ENCODE measurements around the gene LTB4R.

The LTB4R gene

DNA sequence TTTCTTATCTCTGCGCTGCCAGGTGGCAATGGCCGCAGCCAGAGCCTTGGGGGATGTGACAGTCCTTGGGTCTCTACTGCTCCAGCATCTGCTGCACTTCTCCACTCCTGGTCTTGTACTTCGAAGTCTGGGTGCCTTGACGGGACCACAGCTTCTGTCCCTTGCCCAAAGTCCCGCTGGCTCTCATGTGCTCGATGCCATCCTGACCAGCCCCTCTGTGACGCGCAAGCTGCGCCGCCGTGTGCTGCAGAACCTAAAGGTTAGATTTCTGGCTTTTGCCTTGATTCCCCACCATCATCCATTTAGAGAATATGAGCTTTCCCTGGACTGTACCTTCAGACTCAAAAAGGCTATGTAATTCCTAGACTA is 7.3 kb upstream of the LTB4R start:
- no peak for DNase-seq

DNA sequence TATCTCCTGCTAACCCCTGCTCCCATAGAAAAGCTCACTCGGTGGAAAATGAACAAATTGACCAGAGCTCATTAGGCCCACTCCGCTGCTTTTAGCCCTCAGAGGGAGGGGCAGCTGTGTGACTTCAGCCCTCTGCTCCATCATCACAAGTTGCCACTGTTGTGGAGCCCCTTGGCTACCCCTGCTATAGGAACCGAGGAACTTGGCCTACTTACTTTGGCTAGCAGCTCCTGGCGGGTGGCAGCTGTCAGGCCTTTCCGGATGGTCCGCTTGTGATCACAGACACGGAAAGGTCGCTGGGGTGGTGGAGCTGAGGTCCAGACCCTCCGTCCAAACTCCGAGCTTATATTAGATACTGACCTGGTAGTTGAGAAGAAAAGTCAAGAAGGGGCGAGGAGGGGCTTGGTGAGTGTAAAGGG is 4.1 kb upstream of the LTB4R start:
- no peak for DNase-seq

DNA sequence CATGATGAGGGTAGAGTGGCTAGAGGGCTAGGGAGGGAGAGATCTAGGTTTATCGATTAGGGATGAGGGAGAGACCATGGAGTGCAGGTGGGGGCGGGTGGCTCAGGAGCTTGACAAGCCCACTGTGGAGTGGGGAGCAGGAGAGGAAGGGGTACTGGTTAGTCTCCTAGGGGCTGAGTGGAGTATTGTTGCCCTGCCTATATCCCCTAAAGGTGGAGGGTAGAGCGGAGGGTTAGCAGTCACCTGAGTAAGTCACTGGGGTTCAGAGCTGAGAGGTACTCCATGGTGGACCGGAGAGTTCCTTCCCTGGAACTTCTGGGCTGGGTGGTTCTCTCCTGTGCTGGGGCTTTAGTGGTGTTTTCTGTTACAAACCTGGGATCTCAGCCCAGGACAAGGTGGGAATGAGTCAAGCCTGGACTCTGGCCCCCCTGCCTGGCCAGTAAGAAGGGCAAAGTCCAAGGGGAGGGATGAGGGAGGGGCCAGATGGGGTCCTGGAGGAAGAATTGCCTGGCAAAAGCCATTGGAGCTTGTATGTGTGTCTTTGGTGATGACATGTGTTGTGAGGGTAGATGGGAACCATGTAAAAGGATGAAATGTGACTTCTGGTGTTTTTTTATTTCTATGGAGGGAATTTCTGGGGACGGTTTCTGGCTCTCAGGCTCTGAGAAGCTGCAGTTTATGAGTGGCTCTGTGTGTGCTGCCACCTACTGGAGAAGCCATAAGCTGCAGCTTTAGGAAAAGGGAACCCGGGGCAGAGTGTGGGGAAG is 3.5 kb upstream of the LTB4R start, which contains the start of gene CIDEB:
CIDEB (minus strand) TSS at position 403 of the 767 bp plus-strand sequence; CDS start at position 284, 119 bp downstream.
- DNase-seq = peak; percentile 38

DNA sequence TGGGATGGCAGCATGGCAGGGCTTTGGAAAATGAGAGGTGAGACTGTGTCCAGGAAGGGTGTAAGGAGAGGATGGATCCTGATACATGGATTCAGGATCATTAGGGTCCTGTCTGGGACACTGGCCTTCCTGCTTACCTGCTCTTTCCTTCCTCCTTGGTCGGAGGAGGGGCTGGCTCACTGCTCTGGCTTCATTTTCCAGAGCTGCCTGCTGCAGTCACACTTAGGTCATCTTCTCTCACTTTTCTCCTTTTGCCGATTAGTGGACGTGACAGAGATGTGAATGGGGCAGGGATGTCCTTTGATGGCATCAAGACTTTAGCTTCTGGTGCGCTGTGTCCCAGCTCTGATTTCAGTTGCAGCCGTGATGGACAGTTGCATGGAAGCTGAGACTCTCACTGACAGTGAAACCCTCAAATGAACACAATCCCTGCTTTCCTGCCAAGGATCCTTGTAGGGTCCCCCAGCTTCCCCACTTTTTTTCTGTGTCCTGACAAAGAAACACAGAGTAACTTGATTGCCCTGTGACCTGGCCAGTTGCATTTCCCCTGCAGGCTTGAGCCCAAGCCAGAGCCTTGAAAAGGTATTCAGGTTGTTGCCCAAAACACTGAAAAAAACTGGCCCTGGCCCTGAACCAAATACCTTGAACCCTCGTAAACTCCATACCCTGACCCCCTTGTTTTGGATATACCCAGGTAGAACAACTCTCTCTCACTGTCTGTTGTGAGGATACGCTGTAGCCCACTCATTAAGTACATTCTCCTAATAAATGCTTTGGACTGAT is 2.8 kb upstream of the LTB4R start:
- no peak for DNase-seq

DNA sequence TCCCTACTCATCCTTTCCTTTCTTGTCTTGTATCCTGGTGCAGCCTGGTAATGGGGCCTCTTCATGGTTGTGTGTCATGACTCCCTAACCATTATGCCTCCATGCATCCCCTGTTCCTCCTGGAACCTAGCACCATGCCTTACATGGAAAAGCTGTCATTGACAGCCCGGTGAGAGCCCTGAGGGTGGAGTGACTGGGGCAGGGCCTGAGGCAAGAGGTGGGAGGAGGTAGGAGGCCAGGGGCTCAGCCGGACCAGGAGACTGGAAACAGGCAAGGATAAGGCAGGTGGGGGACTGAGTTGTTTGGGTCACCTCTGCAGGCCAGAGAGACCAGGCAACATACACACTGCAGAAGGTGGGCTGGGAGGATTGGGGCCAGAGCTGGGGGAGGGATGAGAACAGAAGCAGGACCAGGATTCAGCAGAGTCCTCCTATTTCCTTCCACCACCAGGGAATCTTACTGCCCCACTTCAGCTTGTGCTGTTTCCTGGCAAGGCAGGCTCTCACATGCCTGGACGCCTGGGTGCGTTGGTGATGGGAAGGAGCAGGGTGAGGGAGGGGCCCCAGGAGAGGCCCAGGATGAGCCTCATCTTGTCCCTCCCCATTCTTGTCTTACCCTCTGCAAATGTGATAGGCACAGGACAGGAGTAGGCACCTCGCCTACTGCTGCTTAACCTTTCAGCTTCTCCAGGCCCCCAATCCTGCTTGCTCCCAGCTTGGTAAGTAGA is 1.6 kb upstream of the LTB4R start, which contains the start of gene LTB4R2:
LTB4R2 (plus strand) TSS at position 603 of the 727 bp plus-strand sequence. CDS start 525 bp downstream, outside the sequence.
- DNase-seq = no peak

DNA sequence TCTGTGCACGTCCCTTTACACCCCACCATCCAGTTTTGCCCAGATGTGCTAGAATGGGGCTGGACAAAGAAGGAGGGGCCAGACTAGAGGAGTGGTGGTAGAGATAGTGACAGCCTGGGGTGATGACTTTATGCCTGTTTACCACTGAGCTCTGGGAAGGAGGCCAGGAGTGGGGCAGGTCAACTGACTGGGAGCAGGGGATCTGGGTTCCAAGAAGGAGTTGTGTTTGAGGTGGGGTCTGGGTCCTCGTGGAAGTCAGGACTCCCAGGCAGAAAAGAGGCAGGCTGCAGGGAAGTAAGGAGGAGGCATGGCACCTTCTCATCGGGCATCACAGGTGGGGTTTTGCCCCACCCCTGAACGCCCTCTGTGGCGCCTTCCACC is 1.0 kb upstream of the LTB4R start:
- no peak for DNase-seq

DNA sequence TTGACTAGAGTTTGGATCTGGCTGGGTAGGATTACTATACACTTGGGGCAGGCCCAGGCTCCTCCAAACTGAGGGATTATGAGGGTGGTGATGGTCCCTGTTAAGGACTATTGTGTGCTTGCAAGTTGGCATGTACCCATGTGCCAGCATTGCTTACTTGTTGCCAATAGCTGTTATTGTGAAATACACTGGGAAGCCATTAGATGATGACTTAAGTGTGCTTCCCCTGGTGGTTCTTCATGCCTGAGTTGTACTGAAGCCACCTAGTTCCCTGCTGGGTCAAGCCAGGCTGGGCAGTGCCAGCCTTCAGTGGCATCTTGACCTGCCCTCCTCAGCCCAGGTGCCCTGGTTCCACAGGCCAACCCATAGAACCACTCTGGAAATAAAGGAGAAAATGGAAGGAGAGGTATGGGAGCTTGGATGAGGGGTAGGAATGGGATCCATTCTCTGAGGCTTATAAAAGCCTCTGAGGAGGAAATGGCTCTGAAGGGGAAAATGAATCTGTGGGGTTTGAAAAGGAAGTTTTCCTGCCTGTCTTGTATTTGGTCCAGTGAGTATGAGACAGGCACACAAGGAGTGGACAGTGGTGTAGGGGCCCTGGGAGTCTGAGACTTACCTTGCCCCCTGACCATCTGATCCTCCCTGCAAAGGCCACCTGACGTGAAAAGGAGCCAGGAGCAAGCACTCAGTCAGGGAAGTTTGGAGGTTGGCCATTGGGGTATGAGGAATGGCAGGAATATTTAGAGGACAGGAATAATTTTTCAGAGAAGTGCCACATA is 724 bp downstream of the LTB4R start:
- DNase-seq = no peak

DNA sequence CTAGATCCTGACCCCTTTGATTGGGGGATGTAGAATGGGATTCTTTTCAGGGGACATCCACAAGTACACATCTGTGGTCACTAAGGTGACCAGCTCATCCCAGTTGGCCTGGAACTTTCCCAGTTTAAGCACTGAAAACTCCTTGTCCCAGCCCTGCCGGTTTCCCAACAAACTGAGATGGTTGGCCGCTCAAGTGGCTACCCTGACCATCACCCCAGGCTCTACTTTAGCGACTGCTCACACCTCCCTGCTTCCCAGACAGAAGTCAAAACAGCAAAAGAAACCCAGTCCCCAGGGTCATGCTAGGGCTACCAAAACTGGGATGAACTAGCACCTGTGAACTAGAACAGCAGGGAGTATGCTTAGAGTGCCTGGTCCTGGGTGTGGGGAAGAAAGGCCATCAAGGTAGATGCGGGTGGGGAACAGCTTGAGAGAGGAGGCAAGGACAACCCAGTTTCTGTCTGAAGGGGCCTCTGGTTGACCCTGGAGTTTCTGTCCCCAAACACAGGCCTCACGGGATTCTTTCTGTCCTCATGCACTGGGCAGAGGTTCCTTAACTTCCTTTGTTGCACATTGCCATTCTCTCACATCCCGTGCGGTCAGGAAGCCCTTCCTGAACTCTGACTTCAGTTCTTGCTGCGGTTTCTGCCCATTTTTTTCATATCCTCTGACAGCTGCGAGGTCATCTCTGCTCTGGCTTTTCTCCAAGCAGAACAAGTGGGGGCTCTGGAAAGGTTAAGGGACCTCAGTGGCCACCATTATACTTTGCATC is 1.6 kb downstream of the LTB4R start:
- DNase-seq = no peak

DNA sequence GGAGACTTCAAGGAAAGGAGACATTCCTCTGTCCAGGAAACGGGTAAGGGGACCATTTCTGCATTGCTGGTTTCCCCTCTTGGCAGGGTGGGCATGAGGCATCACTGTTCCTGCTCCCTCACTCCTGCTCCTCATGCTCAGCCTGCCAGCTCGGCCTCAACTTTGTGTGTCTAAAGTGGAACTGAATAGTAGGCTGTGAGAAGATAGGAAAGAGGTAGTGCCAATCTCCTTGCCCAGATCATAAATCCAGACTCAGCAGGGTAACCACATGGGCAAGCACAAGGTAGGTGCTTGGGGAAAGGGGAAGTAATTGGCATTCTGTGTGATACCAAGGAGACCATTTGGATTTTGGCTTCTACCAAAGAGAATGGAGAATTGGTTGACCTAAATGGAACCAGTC is 2.6 kb downstream of the LTB4R start:
- DNase-seq = no peak

DNA sequence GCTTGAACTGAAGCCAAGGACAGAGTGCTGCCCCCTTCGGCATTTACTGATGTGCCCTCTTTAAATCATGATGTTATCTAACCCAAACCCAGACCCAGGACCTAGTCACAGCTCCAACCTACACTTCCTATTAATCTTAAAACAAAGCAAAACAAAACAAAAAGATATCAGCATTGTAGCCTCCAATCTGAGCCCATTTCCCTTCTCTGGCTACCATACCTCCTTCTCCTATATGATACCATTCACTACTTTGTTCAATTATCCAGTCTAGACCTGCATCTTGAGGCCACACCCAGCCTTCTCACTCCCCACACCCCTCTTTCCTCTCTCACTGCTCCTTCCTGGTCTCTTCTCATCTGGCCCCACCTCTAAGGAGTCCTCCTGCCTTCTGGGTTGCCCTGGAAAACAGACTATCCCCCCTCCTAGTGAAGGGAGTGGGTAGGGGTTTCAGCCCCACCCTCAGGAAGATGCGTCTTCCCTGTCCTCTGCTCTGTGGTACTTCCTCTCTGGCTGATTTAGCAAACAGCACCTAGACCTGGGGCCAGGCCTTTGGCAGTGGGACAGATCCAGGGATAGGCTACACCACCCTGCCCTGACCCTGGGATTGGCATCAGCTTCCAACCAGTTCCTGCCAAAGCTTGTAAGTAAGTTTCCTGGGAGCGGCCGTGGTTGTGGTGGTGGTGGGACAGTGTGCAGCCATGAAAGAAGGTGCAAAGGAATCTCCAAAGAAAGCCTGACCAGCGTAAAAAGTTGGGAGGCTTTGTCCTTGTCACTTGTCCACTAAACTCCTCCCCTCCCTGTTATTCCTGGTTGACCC is 3.3 kb downstream of the LTB4R start:
- DNase-seq = no peak

DNA sequence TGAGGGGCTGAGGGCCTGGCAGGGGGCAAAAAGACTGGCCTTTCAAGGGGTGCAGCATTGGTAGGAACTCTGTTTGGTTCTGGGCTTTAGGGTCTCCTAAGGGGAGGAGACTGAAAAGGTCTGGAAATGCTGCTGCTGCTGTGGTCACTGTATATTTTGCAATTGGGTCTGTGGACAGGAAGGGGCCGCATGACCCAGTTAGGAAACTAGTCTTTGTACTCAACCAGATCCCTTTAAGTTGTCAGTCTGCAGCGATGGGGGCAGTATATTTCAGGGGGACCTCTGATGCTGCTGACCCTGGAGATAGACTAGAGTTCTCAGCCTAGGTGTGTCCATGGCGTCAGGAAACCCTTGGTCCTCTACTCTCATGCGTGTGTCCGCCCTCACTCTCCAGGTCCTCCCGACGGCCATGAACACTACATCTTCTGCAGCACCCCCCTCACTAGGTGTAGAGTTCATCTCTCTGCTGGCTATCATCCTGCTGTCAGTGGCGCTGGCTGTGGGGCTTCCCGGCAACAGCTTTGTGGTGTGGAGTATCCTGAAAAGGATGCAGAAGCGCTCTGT is 4.0 kb downstream of the LTB4R start:
- no peak for DNase-seq

DNA sequence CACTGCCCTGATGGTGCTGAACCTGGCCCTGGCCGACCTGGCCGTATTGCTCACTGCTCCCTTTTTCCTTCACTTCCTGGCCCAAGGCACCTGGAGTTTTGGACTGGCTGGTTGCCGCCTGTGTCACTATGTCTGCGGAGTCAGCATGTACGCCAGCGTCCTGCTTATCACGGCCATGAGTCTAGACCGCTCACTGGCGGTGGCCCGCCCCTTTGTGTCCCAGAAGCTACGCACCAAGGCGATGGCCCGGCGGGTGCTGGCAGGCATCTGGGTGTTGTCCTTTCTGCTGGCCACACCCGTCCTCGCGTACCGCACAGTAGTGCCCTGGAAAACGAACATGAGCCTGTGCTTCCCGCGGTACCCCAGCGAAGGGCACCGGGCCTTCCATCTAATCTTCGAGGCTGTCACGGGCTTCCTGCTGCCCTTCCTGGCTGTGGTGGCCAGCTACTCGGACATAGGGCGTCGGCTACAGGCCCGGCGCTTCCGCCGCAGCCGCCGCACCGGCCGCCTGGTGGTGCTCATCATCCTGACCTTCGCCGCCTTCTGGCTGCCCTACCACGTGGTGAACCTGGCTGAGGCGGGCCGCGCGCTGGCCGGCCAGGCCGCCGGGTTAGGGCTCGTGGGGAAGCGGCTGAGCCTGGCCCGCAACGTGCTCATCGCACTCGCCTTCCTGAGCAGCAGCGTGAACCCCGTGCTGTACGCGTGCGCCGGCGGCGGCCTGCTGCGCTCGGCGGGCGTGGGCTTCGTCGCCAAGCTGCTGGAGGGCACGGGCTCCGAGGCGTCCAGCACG is 4.7 kb downstream of the LTB4R start:
- no peak for DNase-seq

DNA sequence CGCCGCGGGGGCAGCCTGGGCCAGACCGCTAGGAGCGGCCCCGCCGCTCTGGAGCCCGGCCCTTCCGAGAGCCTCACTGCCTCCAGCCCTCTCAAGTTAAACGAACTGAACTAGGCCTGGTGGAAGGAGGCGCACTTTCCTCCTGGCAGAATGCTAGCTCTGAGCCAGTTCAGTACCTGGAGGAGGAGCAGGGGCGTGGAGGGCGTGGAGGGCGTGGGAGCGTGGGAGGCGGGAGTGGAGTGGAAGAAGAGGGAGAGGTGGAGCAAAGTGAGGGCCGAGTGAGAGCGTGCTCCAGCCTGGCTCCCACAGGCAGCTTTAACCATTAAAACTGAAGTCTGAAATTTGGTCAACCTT is 5.3 kb downstream of the LTB4R start:
- no peak for DNase-seq

DNA sequence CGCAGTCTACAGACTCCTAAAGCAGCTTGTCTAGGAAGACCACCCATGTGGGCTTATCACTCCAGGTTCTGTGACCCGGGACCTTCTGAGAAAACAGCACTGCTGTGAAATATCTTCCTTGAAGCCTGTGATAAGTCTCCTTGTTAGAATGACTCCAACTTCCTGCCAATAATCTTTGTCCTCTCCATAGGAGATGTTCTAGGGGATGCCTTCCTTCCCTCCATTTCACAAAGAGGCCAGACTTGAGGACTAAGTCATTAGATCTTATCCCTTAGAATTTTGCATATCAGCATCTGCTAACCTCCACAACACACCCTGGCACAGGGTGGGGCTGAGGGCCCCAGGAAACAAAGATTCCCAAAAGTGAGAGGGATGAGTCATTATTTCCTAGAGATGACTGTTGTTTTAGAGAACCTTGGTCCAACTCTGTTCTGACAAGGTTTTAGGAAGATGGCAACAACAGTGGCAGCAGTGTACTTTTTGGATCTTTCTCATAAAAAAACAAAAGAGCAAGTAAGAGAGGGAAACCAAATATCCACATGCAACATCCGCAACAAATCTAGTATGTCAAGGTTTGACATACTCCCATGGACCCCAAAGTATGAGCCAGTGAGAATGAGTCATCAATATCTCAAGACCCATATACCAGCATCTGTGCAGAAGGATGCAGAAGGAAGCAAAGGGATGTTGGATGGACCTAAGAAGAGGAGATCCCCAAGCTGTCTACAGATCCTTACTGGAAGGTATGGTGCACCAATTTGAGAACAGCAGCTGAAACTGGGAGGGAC is 6.0 kb downstream of the LTB4R start:
- DNase-seq = no peak

DNA sequence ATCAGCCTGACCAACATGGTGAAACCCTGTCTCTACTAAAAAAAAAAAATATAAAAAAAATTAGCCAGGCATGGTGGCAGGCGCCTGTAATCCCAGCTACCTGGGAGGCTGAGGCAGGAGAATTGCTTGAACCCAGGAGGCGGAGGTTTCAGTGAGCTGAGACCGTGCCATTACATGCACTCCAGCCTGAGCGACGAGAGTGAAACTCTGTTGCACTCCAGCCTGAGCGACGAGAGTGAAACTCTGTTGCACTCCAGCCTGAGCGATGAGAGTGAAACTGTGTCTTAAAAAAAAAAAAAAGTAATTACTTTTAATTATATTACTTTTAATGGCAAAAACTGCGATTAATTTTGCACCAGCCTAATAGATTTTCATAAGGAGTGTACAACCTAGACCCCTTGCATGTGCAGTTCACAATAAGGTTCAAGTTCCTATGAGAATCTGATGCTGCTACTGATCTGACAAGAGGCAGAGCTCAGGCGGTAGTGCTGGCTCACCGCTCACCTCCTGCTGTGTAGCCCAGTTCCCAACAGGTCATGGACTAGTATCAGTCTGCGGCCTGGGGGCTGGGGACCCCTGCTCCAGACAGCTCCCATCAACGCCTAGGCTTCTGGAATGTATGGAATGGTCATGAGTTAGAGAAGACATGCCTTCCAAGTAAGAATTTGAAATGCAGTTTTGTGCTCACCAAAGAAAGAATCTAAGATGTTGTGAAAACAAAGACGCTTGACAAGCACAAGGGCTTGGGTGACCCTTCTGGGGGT is 10.1 kb downstream of the LTB4R start:
- no peak for DNase-seq

DNA sequence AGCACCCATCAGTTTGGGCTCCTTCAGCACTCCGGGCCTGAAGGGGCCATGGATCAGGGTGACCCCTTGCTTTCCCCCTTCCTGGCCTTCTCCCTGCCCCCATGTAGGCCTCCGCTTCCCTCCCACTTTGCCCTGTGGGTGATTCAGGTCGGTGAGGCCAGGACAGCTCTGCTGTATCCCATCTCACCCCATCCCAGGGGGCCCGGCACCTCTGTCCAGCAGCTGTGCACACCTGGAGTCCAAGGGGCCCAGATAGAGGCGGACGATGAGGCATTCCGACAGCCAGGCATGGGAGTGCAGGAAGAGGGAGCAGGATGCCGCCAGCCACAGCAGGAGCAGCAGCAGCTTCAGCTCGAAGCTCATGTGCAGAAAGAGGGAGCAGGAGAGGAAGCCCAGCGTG is 11.4 kb downstream of the LTB4R start:
- no peak for DNase-seq

DNA sequence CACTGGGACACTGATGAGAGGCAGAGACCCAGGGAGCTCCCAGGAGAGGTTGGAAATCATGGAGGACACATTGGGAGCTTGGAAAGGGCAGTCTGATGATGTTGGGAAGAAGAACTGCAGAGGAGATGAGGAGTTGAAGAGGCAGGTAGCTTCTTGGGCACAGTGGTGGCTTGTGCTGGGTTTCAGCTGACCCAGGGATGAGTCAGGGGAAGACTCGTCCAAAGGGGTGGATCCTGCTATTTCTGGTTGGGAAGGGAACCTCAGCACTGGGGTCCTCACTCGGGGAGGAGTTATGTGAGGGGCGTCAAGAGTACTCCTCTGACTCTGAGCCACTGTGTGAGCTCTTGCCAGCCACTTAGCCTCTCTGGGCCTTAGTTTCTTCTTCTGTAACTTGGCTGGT is 12.0 kb downstream of the LTB4R start:
- no peak for DNase-seq

DNA sequence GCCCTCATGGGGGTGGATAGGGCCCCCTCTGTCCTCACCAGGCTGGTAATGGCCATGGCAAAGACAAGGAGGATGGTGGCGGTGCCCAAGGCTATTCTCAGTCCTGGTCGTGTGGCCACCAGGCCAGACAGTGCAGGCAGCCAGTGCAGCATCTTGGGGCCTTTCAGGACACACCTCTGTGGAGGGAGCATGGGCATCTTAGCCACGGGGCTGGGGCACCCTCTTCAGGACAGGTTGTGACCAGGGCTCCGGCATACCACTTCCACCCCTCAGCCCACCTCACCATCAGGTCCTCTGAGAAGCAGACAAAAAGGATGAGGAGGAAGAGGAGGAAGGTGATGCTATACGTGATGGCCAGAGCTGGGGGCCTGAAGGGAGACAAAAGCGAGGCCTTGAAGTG is 12.7 kb downstream of the LTB4R start:
- no peak for DNase-seq
